HCT116 (cell line): Measurements from ENCODE around the gene ROBO1. TPM values are rescaled to one million over a fixed set of nuclear protein-coding genes. Genes with fewer than 3 reads are reported as not detected.

ENCODE experiments used
- ATAC-seq: fragments of 200-7000 bp; cut with Tn5 transposase; 2 replicates; pipeline ENCODE4 v1.9.1; 2020; ENCODE audit warnings: mild to moderate bottlenecking, moderate library complexity
- BruUV-seq: library from RNA; stranded (reverse); fragments of 400-500 nt; replicated peaks from 2 replicates; lab custom pipeline; 2021; lab: Mats Ljungman, UMichigan
- CTCF ChIA-PET: fragments of 300-600 bp; sonication (Branson Sonifier 250); formaldehyde crosslinking; loops from one replicate; lab custom pipeline; 2021; ENCODE audit warnings: antibody characterized with exemption; lab: Charles Lee
- POLR2A ChIA-PET: fragments of 300-600, 350-600 bp; sonication (Branson Sonifier 250); formaldehyde crosslinking; loops from one replicate; lab custom pipeline; 2021; ENCODE audit warnings: antibody characterized with exemption; lab: Charles Lee
- RAD21 ChIA-PET, 2 experiments: fragments of 300-600 bp; sonication (Branson Sonifier 250); formaldehyde crosslinking; loops; one replicate each; lab custom pipeline; 2023; ENCODE audit warnings: low total read pairs in 2 of 2; ENCODE audit not compliant: uncharacterized antibody in 2 of 2, unreplicated experiment in 2 of 2, low non-redundant PET in 1 of 2; lab: Charles Lee
- DNase-seq: peaks from one replicate; pipeline ENCODE4 v3.0.0-alpha.2; 2010; ENCODE audit warnings: low read depth, low spot score
- H2AFZ ChIP-seq: fragments of 200-600 bp; shearing (Covaris generic), sonication (generic); 2 replicates; pipeline ENCODE4 v1.6.1; 2017; ENCODE audit warnings: low read depth, mixed run types, mixed read lengths, antibody characterized with exemption, low read length; ENCODE audit not compliant: poor library complexity, severe bottlenecking
- H3K27ac ChIP-seq: 2 replicates; pipeline ENCODE4 v1.5.1; 2012; ENCODE audit warnings: low read depth, low read length
- H3K27me3 ChIP-seq: fragments of 200-600 bp; sonication (generic); 2 replicates; pipeline ENCODE4 v1.6.1; 2016; ENCODE audit warnings: mixed run types, low read length, mixed read lengths; ENCODE audit not compliant: insufficient read depth
- H3K36me3 ChIP-seq, 2 experiments: fragments of 200-500 bp in 1 of 2; fragments of 200-600 bp in 1 of 2; sonication (Bioruptor generic) in 1 of 2; sonication (generic) in 1 of 2; 2 replicates each; pipeline versions ENCODE4 v1.5.1 to v1.6.1; 2014 to 2016; ENCODE audit warnings: low read length in 2 of 2, inconsistent platforms in 1 of 2, mixed read lengths in 1 of 2, mixed run types in 1 of 2; ENCODE audit not compliant: insufficient read depth in 2 of 2, control insufficient read depth in 1 of 2
- H3K4me1 ChIP-seq, 2 experiments: fragments of 200-600 bp in 1 of 2; sonication (generic) in 1 of 2; 2 replicates each; pipeline versions ENCODE4 v1.5.1 to v1.6.1; 2012 to 2017; ENCODE audit warnings: low read length in 2 of 2, inconsistent platforms in 1 of 2, mild to moderate bottlenecking in 1 of 2, mixed read lengths in 1 of 2, mixed run types in 1 of 2, moderate library complexity in 1 of 2; ENCODE audit not compliant: insufficient read depth in 2 of 2, control insufficient read depth in 1 of 2
- H3K4me2 ChIP-seq: fragments of 200-600 bp; sonication (generic); 2 replicates; pipeline ENCODE4 v1.6.1; 2017; ENCODE audit warnings: mixed run types, low read length, mixed read lengths
- H3K4me3 ChIP-seq, 2 experiments: fragments of 200-600 bp in 1 of 2; sonication (generic) in 1 of 2; replicated peaks in 1 of 2; 2 replicates each; pipeline ENCODE4 v1.5.1; 2011 to 2016; ENCODE audit warnings: low read length in 2 of 2, control low read depth in 1 of 2, low read depth in 1 of 2, mild to moderate bottlenecking in 1 of 2, mixed read lengths in 1 of 2, mixed run types in 1 of 2
- H3K79me2 ChIP-seq: fragments of 200-600 bp; sonication (generic); 2 replicates; pipeline ENCODE4 v1.6.1; 2017; ENCODE audit warnings: mild to moderate bottlenecking, mixed run types, low read length, moderate library complexity, mixed read lengths; ENCODE audit not compliant: insufficient read depth
- H3K9ac ChIP-seq: fragments of 200-600 bp; sonication (generic); 2 replicates; pipeline ENCODE4 v1.6.1; 2016; ENCODE audit warnings: low read length, mixed read lengths
- H3K9me2 ChIP-seq: fragments of 200-600 bp; sonication (generic), shearing (Covaris generic); 2 replicates; pipeline ENCODE4 v1.6.1; 2017; ENCODE audit warnings: mixed run types, mild to moderate bottlenecking, moderate library complexity; ENCODE audit not compliant: insufficient read depth
- H3K9me3 ChIP-seq, 2 experiments: fragments of 200-500 bp in 1 of 2; fragments of 200-600 bp in 1 of 2; sonication (Bioruptor generic) in 1 of 2; sonication (generic) in 1 of 2; 2 replicates each; pipeline ENCODE4 v1.6.1; 2014 to 2017; ENCODE audit warnings: low read length in 2 of 2, mixed read lengths in 2 of 2, inconsistent platforms in 1 of 2, low read depth in 1 of 2, mild to moderate bottlenecking in 1 of 2, mixed run types in 1 of 2, moderate library complexity in 1 of 2; ENCODE audit not compliant: control insufficient read depth in 1 of 2, insufficient read depth in 1 of 2
- H4K20me1 ChIP-seq: fragments of 200-600 bp; sonication (generic), shearing (Covaris generic); 2 replicates; pipeline ENCODE4 v1.6.1; 2017; ENCODE audit warnings: mixed run types, mild to moderate bottlenecking, moderate library complexity; ENCODE audit not compliant: insufficient read depth
- ATF3 ChIP-seq: IDR thresholded peaks from 2 replicates; pipeline ENCODE4 v1.6.1; 2012
- CBX3 ChIP-seq: IDR thresholded peaks from 2 replicates; pipeline ENCODE4 v1.6.1; 2012; ENCODE audit warnings: low read depth
- CEBPB ChIP-seq: IDR thresholded peaks from 2 replicates; pipeline ENCODE4 v1.6.1; 2012; ENCODE audit warnings: low read depth
- EGR1 ChIP-seq: IDR thresholded peaks from 2 replicates; pipeline ENCODE4 v1.6.1; 2012; ENCODE audit warnings: low read depth
- EZH2 ChIP-seq: fragments of 200-600 bp; sonication (generic); IDR thresholded peaks from 2 replicates; pipeline ENCODE4 v1.6.1; 2017; ENCODE audit warnings: antibody characterized with exemption, mixed run types
- EZH2phosphoT487 ChIP-seq: fragments of 200-600 bp; IDR thresholded peaks from 2 replicates; pipeline ENCODE4 v1.6.1; 2018; ENCODE audit warnings: antibody characterized with exemption, borderline replicate concordance
- JUND ChIP-seq: IDR thresholded peaks from 2 replicates; pipeline ENCODE4 v1.6.1; 2012
- POLR2AphosphoS5 ChIP-seq: IDR thresholded peaks from 2 replicates; pipeline ENCODE4 v1.6.1; 2011; ENCODE audit warnings: mild to moderate bottlenecking, low read depth, low read length, moderate library complexity
- RAD21 ChIP-seq: IDR thresholded peaks from 2 replicates; pipeline ENCODE4 v1.6.1; 2012; ENCODE audit warnings: low read depth, mild to moderate bottlenecking
- SIN3A ChIP-seq: IDR thresholded peaks from 2 replicates; pipeline ENCODE4 v1.6.1; 2012; ENCODE audit warnings: low read depth
- SP1 ChIP-seq: IDR thresholded peaks from 2 replicates; pipeline ENCODE4 v1.6.1; 2012; ENCODE audit warnings: low read depth
- SRF ChIP-seq: IDR thresholded peaks from 2 replicates; pipeline ENCODE4 v1.6.1; 2012; ENCODE audit warnings: low read depth
- TCF7L2 ChIP-seq: IDR thresholded peaks from 2 replicates; pipeline ENCODE4 v1.7.0; 2011; ENCODE audit warnings: borderline replicate concordance, inconsistent platforms; ENCODE audit not compliant: insufficient read depth, insufficient read length; ENCODE audit errors: extremely low read depth
- YY1 ChIP-seq: IDR thresholded peaks from 2 replicates; pipeline ENCODE4 v1.6.1; 2011; ENCODE audit warnings: low read length, low read depth, moderate library complexity, mild to moderate bottlenecking; ENCODE audit not compliant: insufficient replicate concordance; ENCODE audit errors: extremely low read depth
- ZBTB33 ChIP-seq: IDR thresholded peaks from 2 replicates; pipeline ENCODE4 v1.6.1; 2011; ENCODE audit warnings: mild to moderate bottlenecking, low read length, moderate library complexity; ENCODE audit not compliant: insufficient replicate concordance; ENCODE audit errors: extremely low read depth
- ZFX ChIP-seq: fragments of 450-650 bp; IDR thresholded peaks from 2 replicates; pipeline ENCODE4 v1.6.1; 2017
- ZNF274 ChIP-seq: fragments of 200-500 bp; sonication (Bioruptor generic); IDR thresholded peaks from 2 replicates; pipeline ENCODE4 v1.6.1; 2014; ENCODE audit warnings: mild to moderate bottlenecking, low read depth, low read length, inconsistent platforms
- intact Hi-C: fragments of 100-400 bp; cut with micrococcal nuclease; formaldehyde crosslinking; loops from 2 replicates; pipeline ENCODE4 v1.10.0; 2022
- total RNA-seq: library from RNA; stranded (reverse); gene quantifications from one replicate; pipeline ENCODE4 v1.2.1, GENCODE V29; 2021; ENCODE audit not compliant: unreplicated experiment
- TF ChIP-seq, protein P1 (sequence below), 3 experiments: fragments of 200-600 bp in 1 of 3; sonication (generic) in 1 of 3; IDR thresholded peaks in 2 of 3; conservative IDR thresholded peaks in 1 of 3; 2 replicates each; pipeline ENCODE4 v1.5.1; 2012 to 2017; ENCODE audit warnings: low read depth in 2 of 3, low read length in 2 of 3, antibody characterized with exemption in 1 of 3, borderline replicate concordance in 1 of 3, control low read depth in 1 of 3, mild to moderate bottlenecking in 1 of 3, mixed read lengths in 1 of 3, mixed run types in 1 of 3, moderate library complexity in 1 of 3; ENCODE audit not compliant: insufficient read depth in 1 of 3

Gene ROBO1
- total RNA-seq, 1 experiment from 2014 or later: 0.27 TPM

GRCh38 chr3:78791753-78792152 is 976.0 kb downstream of the ROBO1 start:
- no TSS peak for BruUV-seq
- H3K36me3 ChIP-seq: no peaks in the 10 kb centered on the region
- no peak for DNase-seq
- no peak overlapping the region for H3K9ac ChIP-seq
- TF ChIP-seq CBX3 (no peak), EZH2 (no peak), EGR1 (no peak), SRF (no peak), ZBTB33 (no peak), EZH2phosphoT487 (no peak)
- TF ChIP-seq, all 23 proteins: peak for 0
- POLR2A ChIA-PET: no interaction called here
- Histone ChIP-seq H3K4me2 (no peak overlapping the region), H3K4me3 (no peak overlapping the region), H3K9me3 (peaks cover 9 to 10% of the 10 kb centered on the region in 2 experiments; a peak in 3 of 4 replicates), H3K9me2 (no peaks in the 10 kb centered on the region), H3K79me2 (no peaks in the 10 kb centered on the region), H3K27me3 (no peaks in the 10 kb centered on the region), H3K27ac (no peak overlapping the region), H2AFZ (no peak overlapping the region), H4K20me1 (no peaks in the 10 kb centered on the region), H3K4me1 (no peaks in the 10 kb centered on the region)
- RAD21 ChIA-PET: no interaction called here
- intact Hi-C loops: no loop called here
- CTCF ChIA-PET: no interaction called here
- ATAC-seq: no peak

- ATAC-seq (no peak), DNase-seq (no peak)
- POLR2A ChIA-PET: no interaction called here
Measured at GRCh38 chr3:78788839-78789238, 979.0 kb downstream of the ROBO1 start.

More at GRCh38 chr3:78788839-78789238, 979.0 kb downstream of the ROBO1 start:
- no peak overlapping the region for H3K4me2 ChIP-seq
- H2AFZ ChIP-seq: no peak overlapping the region
- no peak overlapping the region for H3K4me3 ChIP-seq
- H3K36me3 ChIP-seq: no peaks in the 10 kb centered on the region
- peaks cover 10 to 12% of the 10 kb centered on the region in 2 experiments; a peak in 3 of 4 replicates for H3K9me3 ChIP-seq
- TF ChIP-seq SIN3A (no peak), POLR2AphosphoS5 (no peak), CBX3 (no peak), YY1 (no peak), ATF3 (no peak), ZFX (no peak), RAD21 (no peak), CEBPB (no peak), ZNF274 (no peak), SP1 (no peak), JUND (no peak), SRF (no peak), TCF7L2 (no peak), EZH2 (no peak), EZH2phosphoT487 (no peak), EGR1 (no peak)
- TF ChIP-seq, protein P1, sequence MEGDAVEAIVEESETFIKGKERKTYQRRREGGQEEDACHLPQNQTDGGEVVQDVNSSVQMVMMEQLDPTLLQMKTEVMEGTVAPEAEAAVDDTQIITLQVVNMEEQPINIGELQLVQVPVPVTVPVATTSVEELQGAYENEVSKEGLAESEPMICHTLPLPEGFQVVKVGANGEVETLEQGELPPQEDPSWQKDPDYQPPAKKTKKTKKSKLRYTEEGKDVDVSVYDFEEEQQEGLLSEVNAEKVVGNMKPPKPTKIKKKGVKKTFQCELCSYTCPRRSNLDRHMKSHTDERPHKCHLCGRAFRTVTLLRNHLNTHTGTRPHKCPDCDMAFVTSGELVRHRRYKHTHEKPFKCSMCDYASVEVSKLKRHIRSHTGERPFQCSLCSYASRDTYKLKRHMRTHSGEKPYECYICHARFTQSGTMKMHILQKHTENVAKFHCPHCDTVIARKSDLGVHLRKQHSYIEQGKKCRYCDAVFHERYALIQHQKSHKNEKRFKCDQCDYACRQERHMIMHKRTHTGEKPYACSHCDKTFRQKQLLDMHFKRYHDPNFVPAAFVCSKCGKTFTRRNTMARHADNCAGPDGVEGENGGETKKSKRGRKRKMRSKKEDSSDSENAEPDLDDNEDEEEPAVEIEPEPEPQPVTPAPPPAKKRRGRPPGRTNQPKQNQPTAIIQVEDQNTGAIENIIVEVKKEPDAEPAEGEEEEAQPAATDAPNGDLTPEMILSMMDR (IDR thresholded peaks at IDR 0.05 in 2 of 3, conservative IDR thresholded peaks at IDR 0.05 in 1 of 3; ENCODE audit: borderline replicate concordance in 1 of 3, insufficient read depth in 1 of 3, low read depth in 2 of 3, low read length in 2 of 3): no peak
- no peaks in the 10 kb centered on the region for H4K20me1 ChIP-seq
- CTCF ChIA-PET: no interaction called here
- intact Hi-C loops: no loop called here
- no peaks in the 10 kb centered on the region for H3K79me2 ChIP-seq
- H3K27ac ChIP-seq: no peak overlapping the region
- H3K27me3 ChIP-seq: no peaks in the 10 kb centered on the region
- H3K9ac ChIP-seq: no peak overlapping the region
- H3K4me1 ChIP-seq: no peaks in the 10 kb centered on the region
- BruUV-seq: no TSS peak
- RAD21 ChIA-PET: no interaction called here
- no peaks in the 10 kb centered on the region for H3K9me2 ChIP-seq
